ENCODE data around the gene PSKH1. TPM values are rescaled to one million over a fixed set of nuclear protein-coding genes. Genes with fewer than 3 reads are reported as not detected.
"Not testable (repeated sequence)": the region's sequence is repeated elsewhere in the genome, so short reads cannot be mapped to it uniquely, and the experiment has no call there.

PSKH1 gene
- total and polyA plus RNA-seq, 4 donors = 11.8 to 32.9 (median 21.2) TPM

DNA sequence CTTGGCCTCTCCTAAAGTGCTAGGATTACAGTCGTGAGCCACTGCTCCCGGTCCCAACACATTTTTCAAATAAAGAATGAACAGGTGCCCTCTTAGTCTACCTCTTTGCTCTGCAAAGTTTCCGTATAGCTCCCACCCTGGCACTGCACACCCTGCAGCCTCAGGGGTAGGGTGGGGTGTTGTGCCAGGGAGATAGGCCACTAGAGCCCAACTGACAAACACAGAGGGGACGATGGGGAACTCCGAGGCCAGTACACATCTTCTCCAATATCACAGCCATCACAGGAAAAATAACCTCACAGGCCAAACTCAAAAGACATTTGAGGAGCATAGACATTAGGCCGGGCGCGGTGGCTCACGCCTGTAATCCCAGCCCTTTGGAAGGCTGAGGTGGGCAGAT lies 78.1 kb downstream of the PSKH1 start:
- TF ChIP-seq, protein P1, sequence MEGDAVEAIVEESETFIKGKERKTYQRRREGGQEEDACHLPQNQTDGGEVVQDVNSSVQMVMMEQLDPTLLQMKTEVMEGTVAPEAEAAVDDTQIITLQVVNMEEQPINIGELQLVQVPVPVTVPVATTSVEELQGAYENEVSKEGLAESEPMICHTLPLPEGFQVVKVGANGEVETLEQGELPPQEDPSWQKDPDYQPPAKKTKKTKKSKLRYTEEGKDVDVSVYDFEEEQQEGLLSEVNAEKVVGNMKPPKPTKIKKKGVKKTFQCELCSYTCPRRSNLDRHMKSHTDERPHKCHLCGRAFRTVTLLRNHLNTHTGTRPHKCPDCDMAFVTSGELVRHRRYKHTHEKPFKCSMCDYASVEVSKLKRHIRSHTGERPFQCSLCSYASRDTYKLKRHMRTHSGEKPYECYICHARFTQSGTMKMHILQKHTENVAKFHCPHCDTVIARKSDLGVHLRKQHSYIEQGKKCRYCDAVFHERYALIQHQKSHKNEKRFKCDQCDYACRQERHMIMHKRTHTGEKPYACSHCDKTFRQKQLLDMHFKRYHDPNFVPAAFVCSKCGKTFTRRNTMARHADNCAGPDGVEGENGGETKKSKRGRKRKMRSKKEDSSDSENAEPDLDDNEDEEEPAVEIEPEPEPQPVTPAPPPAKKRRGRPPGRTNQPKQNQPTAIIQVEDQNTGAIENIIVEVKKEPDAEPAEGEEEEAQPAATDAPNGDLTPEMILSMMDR (IDR thresholded peaks at IDR 0.05; ENCODE audit: control extremely low read depth, extremely low read depth) = no peak
- no peak for ATAC-seq (ENCODE audit: insufficient read depth, low FRiP score)
- 93 to 95% methylated on average over 9 of the region's 9 CpGs for WGBS, 2 donors

DNA sequence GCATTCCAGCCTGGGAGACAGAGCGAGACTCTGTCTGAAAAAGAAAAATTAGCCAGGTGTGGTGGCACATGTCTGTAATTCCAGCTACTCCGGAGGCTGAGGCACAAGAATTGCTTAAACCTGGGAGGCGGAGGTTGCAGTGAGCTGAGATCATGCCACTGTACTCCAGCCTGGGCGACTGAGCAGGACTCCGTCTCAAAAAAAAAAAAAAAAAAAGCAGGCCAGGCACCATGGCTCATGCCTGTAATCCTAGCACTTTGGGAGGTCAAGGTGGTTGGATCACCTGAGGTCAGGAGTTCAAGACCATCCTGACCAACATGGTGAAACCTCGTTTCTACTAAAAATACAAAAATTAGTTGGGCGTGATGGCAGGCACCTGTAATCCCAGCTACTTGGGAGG lies 79.2 kb downstream of the PSKH1 start:
- not testable (repeated sequence) for H3K27me3 ChIP-seq (ENCODE audit: control insufficient read depth in 3 of 3, insufficient read depth in 3 of 3, low read length in 2 of 3); H3K4me3 ChIP-seq; H3K9ac ChIP-seq (ENCODE audit: insufficient read depth in 1 of 2, low read length in 2 of 2); ATAC-seq (ENCODE audit: insufficient read depth, low FRiP score); H3K27ac ChIP-seq (ENCODE audit: low read depth in 1 of 2, low read length in 1 of 2); DNase-seq; H3K36me3 ChIP-seq (ENCODE audit: control insufficient read depth in 4 of 4, insufficient read depth in 4 of 4, low read length in 4 of 4); H3K9me3 ChIP-seq (ENCODE audit: control insufficient read depth in 4 of 4, insufficient read depth in 3 of 4, low read length in 3 of 4)
- peaks cover 0 to 12% (median under 1%) of the 10 kb centered on the region in 5 donors for H3K4me1 ChIP-seq (ENCODE audit: control insufficient read depth in 5 of 5, insufficient read depth in 5 of 5, low read length in 5 of 5)
- 94 to 95% methylated on average over 7 of the region's 7 CpGs for WGBS, 2 donors

More for the DNA sequence above, 78.1 kb downstream of the PSKH1 start:
- H3K27ac ChIP-seq (ENCODE audit: low read depth in 1 of 2, low read length in 1 of 2) = no peak overlapping the region
- H3K4me1 ChIP-seq (ENCODE audit: control insufficient read depth in 5 of 5, insufficient read depth in 5 of 5, low read length in 5 of 5) = peaks cover 0 to 24% (median 12%) of the 10 kb centered on the region in 5 donors
- no peaks in the 10 kb centered on the region for H3K9me3 ChIP-seq (ENCODE audit: control insufficient read depth in 4 of 4, insufficient read depth in 3 of 4, low read length in 3 of 4)
- DNase-seq = no peak
- no peaks in the 10 kb centered on the region for H3K27me3 ChIP-seq (ENCODE audit: control insufficient read depth in 3 of 3, insufficient read depth in 3 of 3, low read length in 2 of 3)
- H3K4me3 ChIP-seq = no peak overlapping the region
- H3K36me3 ChIP-seq (ENCODE audit: control insufficient read depth in 4 of 4, insufficient read depth in 4 of 4, low read length in 4 of 4) = peaks cover 0 to 6% (median 0%) of the 10 kb centered on the region in 4 donors
- H3K9ac ChIP-seq (ENCODE audit: insufficient read depth in 1 of 2, low read length in 2 of 2) = no peak overlapping the region

DNA sequence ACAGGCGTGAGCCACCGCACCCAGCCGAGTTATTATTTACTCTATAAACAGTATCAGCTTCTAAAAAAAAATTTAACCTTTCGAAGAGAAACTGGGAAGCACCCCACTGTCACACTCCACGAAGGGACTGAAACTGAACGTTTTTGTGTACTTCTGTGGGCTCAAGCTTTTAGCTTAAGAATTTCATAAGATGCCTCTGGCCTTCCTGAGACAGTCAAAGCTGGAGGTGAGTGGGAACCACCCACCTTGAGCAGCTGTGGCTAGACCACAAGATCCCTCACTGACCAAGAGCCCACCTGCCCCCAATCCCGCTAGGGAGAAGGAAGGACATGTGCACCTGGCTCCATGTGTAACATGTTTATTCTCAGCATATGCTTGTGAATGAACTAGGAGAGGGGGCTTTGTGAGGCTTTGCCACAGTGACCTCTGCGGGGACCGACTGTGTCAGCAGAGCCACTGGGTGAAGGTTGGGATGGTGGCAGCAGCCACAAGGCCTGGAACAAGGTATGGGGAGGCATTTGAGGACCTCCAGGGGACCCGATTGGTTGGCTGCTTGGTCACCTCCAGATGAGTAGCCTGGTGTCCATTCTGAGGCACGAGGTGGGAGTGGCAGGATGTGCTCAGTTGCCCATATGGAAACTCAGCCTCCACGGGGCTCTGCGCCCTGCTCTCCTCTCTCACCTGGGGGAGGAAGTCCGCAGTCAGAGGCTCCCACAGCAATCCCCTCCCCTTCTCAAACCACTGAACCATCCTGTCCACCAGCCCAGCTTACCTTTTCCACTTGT lies 82.5 kb downstream of the PSKH1 start:
- Histone ChIP-seq H3K36me3 (ENCODE audit: control insufficient read depth in 4 of 4, insufficient read depth in 4 of 4, low read length in 4 of 4) (no peaks in the 10 kb centered on the region), H3K27ac (ENCODE audit: low read depth in 1 of 2, low read length in 1 of 2) (no peak overlapping the region), H3K4me1 (ENCODE audit: control insufficient read depth in 5 of 5, insufficient read depth in 5 of 5, low read length in 5 of 5) (no peaks in the 10 kb centered on the region), H3K4me3 (no peak overlapping the region), H3K9ac (ENCODE audit: insufficient read depth in 1 of 2, low read length in 2 of 2) (no peak overlapping the region), H3K27me3 (ENCODE audit: control insufficient read depth in 3 of 3, insufficient read depth in 3 of 3, low read length in 2 of 3) (no peaks in the 10 kb centered on the region), H3K9me3 (ENCODE audit: control insufficient read depth in 4 of 4, insufficient read depth in 3 of 4, low read length in 3 of 4) (no peaks in the 10 kb centered on the region)
- TF ChIP-seq, protein P1 (IDR thresholded peaks at IDR 0.05; ENCODE audit: control extremely low read depth, extremely low read depth) = no peak
- no peak for DNase-seq
- ATAC-seq (ENCODE audit: insufficient read depth, low FRiP score) = no peak
- 71 to 84% methylated on average over 14 of the region's 14 CpGs for WGBS, 2 donors

DNA sequence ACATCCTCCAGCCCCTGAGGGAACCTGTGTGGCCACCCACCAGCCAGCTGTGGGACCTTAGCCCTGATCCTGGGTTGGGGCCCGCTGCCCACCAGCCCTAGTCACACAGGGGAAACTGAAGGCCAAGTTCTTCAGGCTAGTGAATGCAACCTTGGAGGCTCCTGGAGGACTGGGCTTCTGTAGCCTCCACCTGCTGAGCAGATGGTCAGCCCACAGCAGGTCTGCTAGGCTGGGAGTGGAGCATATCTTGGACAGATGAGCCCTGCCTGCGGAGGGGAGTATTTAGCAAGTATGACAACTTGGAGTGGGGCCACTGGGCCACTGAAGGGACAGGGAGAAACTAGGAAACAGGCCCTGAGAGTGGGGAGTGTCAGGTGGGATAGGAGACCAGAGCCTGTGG lies 83.2 kb downstream of the PSKH1 start:
- TF ChIP-seq, protein P1 (IDR thresholded peaks at IDR 0.05; ENCODE audit: control extremely low read depth, extremely low read depth) = no peak
- ATAC-seq (ENCODE audit: insufficient read depth, low FRiP score) (no peak), DNase-seq (no peak)
- Histone ChIP-seq H3K27ac (ENCODE audit: low read depth in 1 of 2, low read length in 1 of 2) (no peak overlapping the region), H3K9ac (ENCODE audit: insufficient read depth in 1 of 2, low read length in 2 of 2) (no peak overlapping the region), H3K9me3 (ENCODE audit: control insufficient read depth in 4 of 4, insufficient read depth in 3 of 4, low read length in 3 of 4) (no peaks in the 10 kb centered on the region), H3K36me3 (ENCODE audit: control insufficient read depth in 4 of 4, insufficient read depth in 4 of 4, low read length in 4 of 4) (no peaks in the 10 kb centered on the region), H3K27me3 (ENCODE audit: control insufficient read depth in 3 of 3, insufficient read depth in 3 of 3, low read length in 2 of 3) (no peaks in the 10 kb centered on the region), H3K4me1 (ENCODE audit: control insufficient read depth in 5 of 5, insufficient read depth in 5 of 5, low read length in 5 of 5) (no peaks in the 10 kb centered on the region), H3K4me3 (no peak overlapping the region)
- 96 to 98% methylated on average over 2 of the region's 2 CpGs for WGBS, 2 donors

Data from lung (tissue), 12 donors.